ENCODE data around the gene RGS1.

Gene RGS1

DNA sequence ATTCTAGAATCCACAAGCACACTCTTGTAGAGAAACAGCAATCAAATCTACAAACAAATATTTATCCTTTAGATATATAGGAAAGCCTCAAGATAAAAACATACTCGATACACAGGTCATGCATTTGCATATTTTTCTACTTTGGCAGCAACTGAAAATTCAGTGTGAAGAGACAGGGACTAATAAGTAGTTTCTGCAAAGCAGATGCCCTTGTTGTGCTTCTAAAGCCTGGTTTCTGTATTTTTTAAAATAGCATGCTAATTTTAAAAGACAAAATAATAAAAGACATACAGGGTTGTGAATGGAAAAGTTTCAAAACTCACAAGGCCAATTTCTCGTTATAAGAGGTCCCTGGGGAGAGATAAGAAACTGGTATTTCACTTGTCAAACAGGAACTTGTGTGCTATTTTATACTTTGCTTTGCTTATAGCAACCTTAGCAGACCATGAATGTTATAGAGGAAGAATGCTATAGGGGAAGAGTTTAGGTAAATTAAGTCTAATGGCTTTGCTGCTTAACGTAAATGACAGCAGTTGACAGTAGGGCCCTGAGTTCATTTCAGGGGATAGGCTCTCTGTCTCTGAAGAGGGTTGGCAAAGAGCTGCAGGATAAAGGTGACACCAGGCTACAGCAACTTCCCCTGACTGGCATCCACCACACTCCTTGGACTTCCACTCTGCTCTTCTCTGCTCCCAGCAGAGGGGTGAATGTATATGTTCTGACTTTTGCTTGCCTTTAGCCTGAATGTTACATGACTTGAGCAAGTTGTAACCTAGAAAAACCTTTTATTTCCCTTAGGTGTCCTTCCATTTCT, 51.0 kb downstream of the RGS1 start:
- no peaks in the 10 kb centered on the region for H3K9me3 ChIP-seq (replicated peaks in 1 of 2; ENCODE audit: control insufficient read depth in 2 of 2, insufficient read depth in 1 of 2, low read depth in 1 of 2, low read length in 2 of 2)
- no peak overlapping the region for H2AK5ac ChIP-seq (ENCODE audit: low read depth, low read length)
- no peak overlapping the region for H2BK15ac ChIP-seq (ENCODE audit: low read length)
- no peaks in the 10 kb centered on the region for H3K79me1 ChIP-seq (ENCODE audit: low read depth, low read length)
- H2AFZ ChIP-seq (ENCODE audit: low read length): no peak overlapping the region
- no peak overlapping the region for H3K14ac ChIP-seq (ENCODE audit: low read length)
- no peak overlapping the region for H3K4me3 ChIP-seq (ENCODE audit: low read length in 2 of 2)
- no peak overlapping the region for H3K9ac ChIP-seq (ENCODE audit: low read depth, low read length, poor library complexity)
- no peak overlapping the region for H4K91ac ChIP-seq (ENCODE audit: low read depth, low read length, poor library complexity)
- H2BK5ac ChIP-seq (ENCODE audit: low read length): no peak overlapping the region
- no peak overlapping the region for H2BK12ac ChIP-seq (ENCODE audit: low read length)
- no peaks in the 10 kb centered on the region for H3K27me3 ChIP-seq (ENCODE audit: control insufficient read depth in 3 of 3, insufficient read depth in 3 of 3, low read depth in 1 of 3, low read length in 3 of 3)
- no peak overlapping the region for H4K8ac ChIP-seq (ENCODE audit: low read depth, low read length)
- no peak overlapping the region for H3K4me2 ChIP-seq (ENCODE audit: insufficient read depth, low read length, poor library complexity, severe bottlenecking)
- no peak overlapping the region for H3K27ac ChIP-seq (replicated peaks; ENCODE audit: low read length)
- no peak overlapping the region for H3K23ac ChIP-seq (ENCODE audit: low read depth, low read length, poor library complexity)
- H3K4me1 ChIP-seq (ENCODE audit: control insufficient read depth in 2 of 2, insufficient read depth in 1 of 2, low read depth in 1 of 2, low read length in 2 of 2): peaks cover 0 to 2% of the 10 kb centered on the region in 2 donors
- H3K36me3 ChIP-seq (replicated peaks in 1 of 2; ENCODE audit: control insufficient read depth in 2 of 2, insufficient read depth in 2 of 2, low read length in 2 of 2): no peaks in the 10 kb centered on the region
- H3K4ac ChIP-seq (ENCODE audit: low read length): no peak overlapping the region
- H3K18ac ChIP-seq (ENCODE audit: low read length): no peak overlapping the region
- WGBS, 2 donors (ENCODE audit: extremely low coverage in 2 of 2, insufficient read length in 2 of 2, insufficient replicate concordance in 1 of 2): no CpG with 5 or more reads among the region's 3 CpGs
- DNase-seq (ENCODE audit: low spot score): no peak
- H2BK120ac ChIP-seq (ENCODE audit: low read depth, low read length): no peak overlapping the region

DNA sequence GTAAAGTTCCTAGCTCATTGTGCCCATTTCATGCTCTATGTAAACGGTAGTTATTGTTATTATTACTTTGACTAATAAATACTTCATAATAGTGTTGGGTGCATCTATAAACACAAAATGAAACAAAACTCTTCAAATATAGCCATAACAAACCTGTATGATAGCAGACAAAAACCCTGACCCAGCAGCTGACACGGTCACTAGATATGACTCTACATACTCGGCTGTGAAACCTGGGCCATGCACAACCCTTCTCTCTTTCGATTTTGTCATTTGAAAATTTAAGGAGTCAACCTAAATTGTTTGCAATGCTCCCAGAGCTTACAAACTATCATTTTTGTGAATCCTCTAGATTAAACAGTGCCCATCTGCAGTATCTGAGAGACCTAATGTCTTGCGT, 52.3 kb downstream of the RGS1 start:
- Histone ChIP-seq H2AFZ (ENCODE audit: low read length) (no peak overlapping the region), H4K8ac (ENCODE audit: low read depth, low read length) (no peak overlapping the region), H3K79me1 (ENCODE audit: low read depth, low read length) (no peaks in the 10 kb centered on the region), H3K18ac (ENCODE audit: low read length) (no peak overlapping the region), H3K4ac (ENCODE audit: low read length) (no peak overlapping the region), H3K4me2 (ENCODE audit: insufficient read depth, low read length, poor library complexity, severe bottlenecking) (no peak overlapping the region), H3K36me3 (replicated peaks in 1 of 2; ENCODE audit: control insufficient read depth in 2 of 2, insufficient read depth in 2 of 2, low read length in 2 of 2) (no peaks in the 10 kb centered on the region), H2BK5ac (ENCODE audit: low read length) (no peak overlapping the region), H2BK15ac (ENCODE audit: low read length) (no peak overlapping the region), H2BK12ac (ENCODE audit: low read length) (no peak overlapping the region), H2AK5ac (ENCODE audit: low read depth, low read length) (no peak overlapping the region), H3K27ac (replicated peaks; ENCODE audit: low read length) (no peak overlapping the region), H3K4me3 (ENCODE audit: low read length in 2 of 2) (no peak overlapping the region), H4K91ac (ENCODE audit: low read depth, low read length, poor library complexity) (no peak overlapping the region), H3K27me3 (ENCODE audit: control insufficient read depth in 3 of 3, insufficient read depth in 3 of 3, low read depth in 1 of 3, low read length in 3 of 3) (no peaks in the 10 kb centered on the region), H3K9ac (ENCODE audit: low read depth, low read length, poor library complexity) (no peak overlapping the region), H3K14ac (ENCODE audit: low read length) (no peak overlapping the region), H3K9me3 (replicated peaks in 1 of 2; ENCODE audit: control insufficient read depth in 2 of 2, insufficient read depth in 1 of 2, low read depth in 1 of 2, low read length in 2 of 2) (no peaks in the 10 kb centered on the region), H3K4me1 (ENCODE audit: control insufficient read depth in 2 of 2, insufficient read depth in 1 of 2, low read depth in 1 of 2, low read length in 2 of 2) (peaks cover 2% of the 10 kb centered on the region in 2 donors), H2BK120ac (ENCODE audit: low read depth, low read length) (no peak overlapping the region), H3K23ac (ENCODE audit: low read depth, low read length, poor library complexity) (no peak overlapping the region)
- no CpG with 5 or more reads among the region's 5 CpGs for WGBS, 2 donors (ENCODE audit: extremely low coverage in 2 of 2, insufficient read length in 2 of 2, insufficient replicate concordance in 1 of 2)
- no peak for DNase-seq (ENCODE audit: low spot score)

DNA sequence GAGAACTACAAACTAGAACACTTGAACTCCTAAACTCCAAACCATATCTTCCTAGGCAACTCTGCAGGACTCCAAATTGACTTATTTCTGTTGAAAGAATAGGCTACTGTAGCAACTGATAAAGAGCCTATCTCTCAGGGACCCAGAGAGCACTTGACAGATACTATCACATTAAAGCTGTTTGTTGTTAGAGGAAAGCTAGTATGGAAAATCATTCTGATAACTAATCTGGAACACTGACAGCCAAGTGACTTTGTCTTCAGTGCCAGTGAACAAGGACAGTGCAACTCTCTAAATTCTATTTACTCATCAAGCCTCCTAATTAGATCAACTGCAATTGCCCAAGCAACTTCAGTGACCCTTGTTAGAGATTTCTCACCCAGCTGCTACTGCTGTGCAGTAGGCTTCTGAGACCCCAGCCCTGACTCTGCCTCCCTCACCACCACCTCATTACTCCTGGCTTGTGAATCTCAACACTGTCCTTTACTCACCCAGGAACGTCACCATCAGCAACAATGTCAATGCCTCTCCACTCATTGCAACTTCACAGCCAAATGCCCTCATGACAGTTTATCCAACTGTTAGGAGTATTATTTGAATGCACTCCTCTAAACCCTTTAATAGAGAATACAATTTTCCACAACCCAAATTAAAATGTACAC, 53.0 kb downstream of the RGS1 start:
- H2BK15ac ChIP-seq (ENCODE audit: low read length): no peak overlapping the region
- H3K4ac ChIP-seq (ENCODE audit: low read length): no peak overlapping the region
- no peak overlapping the region for H3K14ac ChIP-seq (ENCODE audit: low read length)
- no peak overlapping the region for H2BK5ac ChIP-seq (ENCODE audit: low read length)
- H3K27me3 ChIP-seq (ENCODE audit: control insufficient read depth in 3 of 3, insufficient read depth in 3 of 3, low read depth in 1 of 3, low read length in 3 of 3): no peaks in the 10 kb centered on the region
- DNase-seq (ENCODE audit: low spot score): no peak
- H3K36me3 ChIP-seq (replicated peaks in 1 of 2; ENCODE audit: control insufficient read depth in 2 of 2, insufficient read depth in 2 of 2, low read length in 2 of 2): no peaks in the 10 kb centered on the region
- no peak overlapping the region for H3K9ac ChIP-seq (ENCODE audit: low read depth, low read length, poor library complexity)
- H2BK12ac ChIP-seq (ENCODE audit: low read length): no peak overlapping the region
- H3K79me1 ChIP-seq (ENCODE audit: low read depth, low read length): no peaks in the 10 kb centered on the region
- no peak overlapping the region for H2AFZ ChIP-seq (ENCODE audit: low read length)
- H3K4me3 ChIP-seq (ENCODE audit: low read length in 2 of 2): no peak overlapping the region
- no peak overlapping the region for H4K8ac ChIP-seq (ENCODE audit: low read depth, low read length)
- no peak overlapping the region for H2BK120ac ChIP-seq (ENCODE audit: low read depth, low read length)
- no CpG with 5 or more reads among the region's 1 CpG for WGBS, 2 donors (ENCODE audit: extremely low coverage in 2 of 2, insufficient read length in 2 of 2, insufficient replicate concordance in 1 of 2)
- H3K4me2 ChIP-seq (ENCODE audit: insufficient read depth, low read length, poor library complexity, severe bottlenecking): no peak overlapping the region
- peaks cover 2 to 7% of the 10 kb centered on the region in 2 donors for H3K4me1 ChIP-seq (ENCODE audit: control insufficient read depth in 2 of 2, insufficient read depth in 1 of 2, low read depth in 1 of 2, low read length in 2 of 2)
- H2AK5ac ChIP-seq (ENCODE audit: low read depth, low read length): no peak overlapping the region
- no peak overlapping the region for H3K18ac ChIP-seq (ENCODE audit: low read length)
- H4K91ac ChIP-seq (ENCODE audit: low read depth, low read length, poor library complexity): no peak overlapping the region
- H3K27ac ChIP-seq (replicated peaks; ENCODE audit: low read length): no peak overlapping the region
- no peak overlapping the region for H3K23ac ChIP-seq (ENCODE audit: low read depth, low read length, poor library complexity)
- no peaks in the 10 kb centered on the region for H3K9me3 ChIP-seq (replicated peaks in 1 of 2; ENCODE audit: control insufficient read depth in 2 of 2, insufficient read depth in 1 of 2, low read depth in 1 of 2, low read length in 2 of 2)

DNA sequence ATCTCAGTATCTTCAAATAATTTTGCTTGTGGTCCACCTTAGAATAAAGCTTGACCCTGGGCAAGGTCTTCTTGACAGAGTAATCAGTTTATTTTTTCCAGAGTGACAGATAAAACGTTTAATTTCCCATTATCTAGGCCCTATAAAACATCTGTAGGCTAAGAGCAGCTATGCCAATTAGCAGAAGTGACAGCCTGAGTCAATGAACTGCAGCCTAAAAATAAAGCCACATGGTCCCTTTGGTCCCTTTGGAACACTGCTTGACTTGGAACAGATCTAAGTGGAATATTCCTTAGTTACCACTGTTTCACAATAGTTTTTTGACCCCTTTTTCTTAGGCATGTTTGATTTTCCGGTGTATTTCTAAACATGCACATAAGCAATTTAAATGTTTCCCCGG, 54.0 kb downstream of the RGS1 start:
- Histone ChIP-seq H2BK15ac (ENCODE audit: low read length) (no peak overlapping the region), H3K4me2 (ENCODE audit: insufficient read depth, low read length, poor library complexity, severe bottlenecking) (no peak overlapping the region), H3K9me3 (replicated peaks in 1 of 2; ENCODE audit: control insufficient read depth in 2 of 2, insufficient read depth in 1 of 2, low read depth in 1 of 2, low read length in 2 of 2) (no peaks in the 10 kb centered on the region), H4K8ac (ENCODE audit: low read depth, low read length) (no peak overlapping the region), H3K18ac (ENCODE audit: low read length) (no peak overlapping the region), H2BK120ac (ENCODE audit: low read depth, low read length) (no peak overlapping the region), H3K4me1 (ENCODE audit: control insufficient read depth in 2 of 2, insufficient read depth in 1 of 2, low read depth in 1 of 2, low read length in 2 of 2) (peaks cover 5 to 12% of the 10 kb centered on the region in 2 donors), H3K27ac (replicated peaks; ENCODE audit: low read length) (no peak overlapping the region), H3K4me3 (ENCODE audit: low read length in 2 of 2) (no peak overlapping the region), H2AK5ac (ENCODE audit: low read depth, low read length) (no peak overlapping the region), H2AFZ (ENCODE audit: low read length) (no peak overlapping the region), H3K4ac (ENCODE audit: low read length) (no peak overlapping the region), H3K79me1 (ENCODE audit: low read depth, low read length) (no peaks in the 10 kb centered on the region), H3K36me3 (replicated peaks in 1 of 2; ENCODE audit: control insufficient read depth in 2 of 2, insufficient read depth in 2 of 2, low read length in 2 of 2) (no peaks in the 10 kb centered on the region), H3K27me3 (ENCODE audit: control insufficient read depth in 3 of 3, insufficient read depth in 3 of 3, low read depth in 1 of 3, low read length in 3 of 3) (no peaks in the 10 kb centered on the region), H3K9ac (ENCODE audit: low read depth, low read length, poor library complexity) (no peak overlapping the region), H3K23ac (ENCODE audit: low read depth, low read length, poor library complexity) (no peak overlapping the region), H2BK12ac (ENCODE audit: low read length) (no peak overlapping the region), H3K14ac (ENCODE audit: low read length) (no peak overlapping the region), H4K91ac (ENCODE audit: low read depth, low read length, poor library complexity) (no peak overlapping the region), H2BK5ac (ENCODE audit: low read length) (no peak overlapping the region)
- WGBS, 2 donors (ENCODE audit: extremely low coverage in 2 of 2, insufficient read length in 2 of 2, insufficient replicate concordance in 1 of 2): no CpG with 5 or more reads among the region's 3 CpGs
- no peak for DNase-seq (ENCODE audit: low spot score)
